MM.1S (cell line): ENCODE measurements around the gene PKD1.
"Not testable (repeated sequence)": the region's sequence is repeated elsewhere in the genome, so short reads cannot be mapped to it uniquely, and the experiment has no call there.

Experiments used
- CTCF ChIP-seq: fragments of 300-600 bp; sonication (generic); IDR thresholded peaks from 2 replicates; pipeline ENCODE4 v1.5.1; 2016; ENCODE audit warnings: antibody characterized with exemption, low read length, mixed read lengths
- EZH2 ChIP-seq: fragments of 300-600 bp; sonication (generic); optimal IDR thresholded peaks from 2 replicates; pipeline ENCODE3; 2017; ENCODE audit warnings: low read depth, mild to moderate bottlenecking, antibody characterized with exemption, low read length, mixed read lengths
- EZH2phosphoT487 ChIP-seq: fragments of 300-600 bp; sonication (generic); IDR thresholded peaks from 2 replicates; pipeline ENCODE4 v1.6.1; 2018; ENCODE audit warnings: antibody characterized with exemption, low read length

GRCh38 chr16:2125609-2126008, 10.1 kb downstream of the PKD1 start:
- not testable (repeated sequence) for TF ChIP-seq CTCF, EZH2, EZH2phosphoT487
